ENCODE data around the gene BRD7. TPM values are rescaled to one million over a fixed set of nuclear protein-coding genes. Genes with fewer than 3 reads are reported as not detected.
A peak's percentile ranks its signal among the peaks of the same experiment; 100 is the strongest.

Gene BRD7
- total RNA-seq, 3 donors from 2014 or later: 50.8 to 79.6 (median 56.1) TPM

DNA sequence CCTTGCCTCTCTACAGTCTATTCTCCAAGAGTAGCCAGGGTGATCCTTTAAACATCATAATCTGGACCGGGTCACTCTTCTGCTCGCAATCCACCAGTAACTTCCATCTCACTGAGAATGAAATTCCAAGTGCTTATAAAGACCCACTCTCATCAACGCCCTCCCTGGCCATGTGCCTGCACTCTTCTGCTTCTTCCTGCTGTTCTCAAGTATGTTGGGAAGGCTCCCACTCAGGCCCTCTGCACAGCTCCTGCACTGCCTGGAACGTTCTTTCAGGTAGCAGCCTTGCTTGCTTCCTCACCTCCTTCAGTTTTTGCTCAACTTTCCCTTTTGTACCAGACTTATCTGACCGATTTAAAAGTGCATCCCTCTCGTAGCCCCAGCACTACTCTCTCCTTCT is 44.4 kb downstream of the BRD7 start:
- TF ChIP-seq, protein P1, sequence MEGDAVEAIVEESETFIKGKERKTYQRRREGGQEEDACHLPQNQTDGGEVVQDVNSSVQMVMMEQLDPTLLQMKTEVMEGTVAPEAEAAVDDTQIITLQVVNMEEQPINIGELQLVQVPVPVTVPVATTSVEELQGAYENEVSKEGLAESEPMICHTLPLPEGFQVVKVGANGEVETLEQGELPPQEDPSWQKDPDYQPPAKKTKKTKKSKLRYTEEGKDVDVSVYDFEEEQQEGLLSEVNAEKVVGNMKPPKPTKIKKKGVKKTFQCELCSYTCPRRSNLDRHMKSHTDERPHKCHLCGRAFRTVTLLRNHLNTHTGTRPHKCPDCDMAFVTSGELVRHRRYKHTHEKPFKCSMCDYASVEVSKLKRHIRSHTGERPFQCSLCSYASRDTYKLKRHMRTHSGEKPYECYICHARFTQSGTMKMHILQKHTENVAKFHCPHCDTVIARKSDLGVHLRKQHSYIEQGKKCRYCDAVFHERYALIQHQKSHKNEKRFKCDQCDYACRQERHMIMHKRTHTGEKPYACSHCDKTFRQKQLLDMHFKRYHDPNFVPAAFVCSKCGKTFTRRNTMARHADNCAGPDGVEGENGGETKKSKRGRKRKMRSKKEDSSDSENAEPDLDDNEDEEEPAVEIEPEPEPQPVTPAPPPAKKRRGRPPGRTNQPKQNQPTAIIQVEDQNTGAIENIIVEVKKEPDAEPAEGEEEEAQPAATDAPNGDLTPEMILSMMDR (IDR thresholded peaks at IDR 0.05): no peak
- Histone ChIP-seq H3K4me1 (ENCODE audit: low read depth) (no peaks in the 10 kb centered on the region), H3K9me3 (no peaks in the 10 kb centered on the region), H3K4me3 (no peak overlapping the region), H3K36me3 (ENCODE audit: low read depth) (peaks cover 4% of the 10 kb centered on the region)
- ATAC-seq (no peak), DNase-seq (no peak)
- intact Hi-C loops (cut with DNase I, micrococcal nuclease): no loop called here

DNA sequence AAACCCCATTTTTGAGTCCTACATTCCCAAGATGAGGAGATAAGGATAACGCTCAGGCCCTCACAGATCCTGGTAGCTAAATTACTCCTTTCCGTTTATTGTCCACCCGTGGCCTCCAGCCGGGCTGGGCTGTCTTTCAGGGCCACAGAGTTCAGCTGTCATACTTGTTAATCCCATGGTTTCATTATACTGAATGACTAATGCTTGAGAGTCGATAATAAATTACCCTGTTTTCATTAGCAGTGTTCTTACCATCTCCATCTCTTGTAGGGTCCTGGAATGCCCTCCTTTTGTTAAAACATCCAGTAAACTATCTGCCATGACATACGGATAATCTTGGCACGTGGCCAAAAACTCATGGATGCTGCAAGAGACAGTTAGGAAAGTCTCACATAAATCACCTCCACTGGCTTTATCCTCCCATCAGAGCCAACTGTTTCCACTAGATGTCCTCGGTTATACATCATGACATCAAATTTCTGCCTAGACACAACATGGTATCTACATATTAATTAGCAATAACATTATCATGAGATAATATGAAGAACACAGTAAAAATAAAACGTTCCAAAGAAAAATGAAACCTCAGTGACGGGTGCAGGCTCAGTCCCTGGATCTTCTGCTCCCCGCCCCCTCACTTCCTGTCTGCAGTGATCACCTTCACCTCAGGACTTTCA is 45.3 kb downstream of the BRD7 start:
- TF ChIP-seq, protein P1 (IDR thresholded peaks at IDR 0.05): no peak
- ATAC-seq: peak; percentile 27

DNA sequence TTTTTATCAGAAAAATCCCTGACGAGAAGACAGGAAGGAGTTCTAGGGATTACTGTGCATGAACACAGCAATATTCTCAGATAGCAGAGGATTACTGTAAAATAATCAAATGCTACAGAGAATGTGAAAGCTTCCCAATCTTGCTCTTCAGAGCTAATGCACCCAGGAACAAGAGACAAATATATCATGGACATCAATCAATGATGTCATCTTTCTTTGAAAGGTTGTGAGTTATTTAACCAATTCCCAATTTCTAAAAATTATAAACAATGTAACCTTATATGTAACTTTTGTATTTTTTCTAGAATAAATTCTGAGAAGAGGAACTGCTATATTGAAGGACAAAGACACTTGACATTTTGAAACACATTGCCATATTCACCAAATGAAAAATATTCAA is 46.5 kb downstream of the BRD7 start:
- peaks cover 4% of the 10 kb centered on the region for H3K36me3 ChIP-seq (ENCODE audit: low read depth)
- H3K4me3 ChIP-seq: no peak overlapping the region
- DNase-seq (no peak), ATAC-seq (no peak)
- TF ChIP-seq, protein P1 (IDR thresholded peaks at IDR 0.05): no peak
- no peaks in the 10 kb centered on the region for H3K4me1 ChIP-seq (ENCODE audit: low read depth)
- no peaks in the 10 kb centered on the region for H3K9me3 ChIP-seq
- intact Hi-C loops (cut with DNase I, micrococcal nuclease): no loop called here

More for the DNA sequence above, 45.3 kb downstream of the BRD7 start:
- intact Hi-C loops (cut with DNase I, micrococcal nuclease): no loop called here
- no peak overlapping the region for H3K4me3 ChIP-seq
- H3K36me3 ChIP-seq (ENCODE audit: low read depth): peaks cover 4% of the 10 kb centered on the region
- DNase-seq: peak in 1 of 3 donors; percentile 47
- no peaks in the 10 kb centered on the region for H3K9me3 ChIP-seq
- H3K4me1 ChIP-seq (ENCODE audit: low read depth): no peaks in the 10 kb centered on the region

DNA sequence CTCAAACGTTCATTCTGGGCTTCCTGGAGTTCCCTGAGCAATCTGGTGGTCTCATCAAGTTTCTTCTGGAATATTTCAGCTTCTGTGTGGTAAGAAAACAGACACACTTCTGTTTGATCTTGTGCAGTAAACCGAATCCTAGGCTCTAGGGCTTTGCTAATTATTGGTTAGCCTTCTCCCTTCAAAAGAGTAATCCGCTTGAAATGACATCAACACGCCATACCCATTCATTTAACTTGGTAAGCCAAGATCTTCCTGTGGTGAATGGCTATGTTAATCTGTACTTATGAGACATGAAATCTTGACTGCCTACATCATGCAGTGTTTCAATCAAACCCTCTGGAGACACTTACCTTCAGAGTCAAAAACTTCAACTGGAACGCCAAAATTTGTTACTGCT is 48.5 kb downstream of the BRD7 start:
- no peaks in the 10 kb centered on the region for H3K9me3 ChIP-seq
- ATAC-seq (no peak), DNase-seq (no peak)
- H3K4me1 ChIP-seq (ENCODE audit: low read depth): no peaks in the 10 kb centered on the region
- peaks cover 8% of the 10 kb centered on the region for H3K36me3 ChIP-seq (ENCODE audit: low read depth)
- TF ChIP-seq, protein P1 (IDR thresholded peaks at IDR 0.05): no peak
- intact Hi-C loops (cut with DNase I, micrococcal nuclease): no loop called here
- H3K4me3 ChIP-seq: no peak overlapping the region

DNA sequence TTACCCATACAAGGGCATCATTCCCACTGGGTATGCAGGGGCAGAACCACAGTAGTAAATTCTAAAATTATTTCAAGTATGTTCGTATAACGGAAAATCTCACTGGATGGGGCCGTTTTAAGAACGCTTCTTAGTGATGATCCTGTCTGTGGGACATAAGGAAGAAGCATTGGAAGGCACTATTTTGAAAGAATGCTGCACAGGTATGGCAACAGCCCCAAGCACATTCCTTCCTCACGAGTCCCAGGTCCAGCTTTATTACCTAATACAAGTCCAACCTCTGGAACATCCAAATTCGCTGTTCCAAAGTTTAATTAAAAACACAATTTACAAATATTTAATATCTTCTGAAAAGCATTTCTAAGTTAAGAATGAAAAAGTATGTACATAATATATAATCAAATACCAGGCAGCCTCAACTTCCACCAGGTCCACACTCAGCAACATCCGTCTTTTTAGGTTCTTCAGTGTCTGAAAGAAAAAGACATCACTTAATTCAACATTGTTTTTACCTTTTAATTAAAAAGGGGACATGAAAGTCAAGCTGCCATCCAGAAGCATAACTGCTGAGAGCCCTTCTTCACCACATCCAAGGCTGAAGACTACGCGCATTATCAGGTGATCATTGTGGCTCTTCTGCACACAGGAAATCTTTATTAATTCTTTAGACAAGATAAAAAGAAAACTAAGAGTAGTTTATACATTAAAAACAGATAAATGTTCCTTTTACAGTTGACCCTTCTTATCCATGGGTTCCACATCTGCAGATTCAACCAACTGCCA is 49.8 kb downstream of the BRD7 start:
- H3K36me3 ChIP-seq (ENCODE audit: low read depth): peaks cover 8% of the 10 kb centered on the region
- H3K4me1 ChIP-seq (ENCODE audit: low read depth): no peaks in the 10 kb centered on the region
- ATAC-seq: no peak
- no peak for DNase-seq
- intact Hi-C loops (cut with DNase I, micrococcal nuclease): no loop called here
- no peak overlapping the region for H3K4me3 ChIP-seq
- TF ChIP-seq, protein P1 (IDR thresholded peaks at IDR 0.05): no peak
- no peaks in the 10 kb centered on the region for H3K9me3 ChIP-seq
